Progenitor cell of endocrine pancreas (in vitro differentiated cells): ENCODE measurements around the gene TMC4. TPM values are rescaled to one million over a fixed set of nuclear protein-coding genes. Genes with fewer than 3 reads are reported as not detected.
"Not testable (repeated sequence)": the region's sequence is repeated elsewhere in the genome, so short reads cannot be mapped to it uniquely, and the experiment has no call there.

Experiments
- DNase-seq: peaks from one replicate; pipeline ENCODE4 v3.0.0; 2021; ENCODE audit warnings: low spot score; ENCODE audit not compliant: unreplicated experiment
- H3K27ac Mint-ChIP-seq: 2 replicates; pipeline ENCODE4 v1.8.0; 2021; ENCODE audit warnings: mild to moderate bottlenecking, moderate library complexity, mixed read lengths
- H3K27me3 Mint-ChIP-seq: 2 replicates; pipeline ENCODE4 v1.8.0; 2021; ENCODE audit warnings: mixed read lengths
- H3K36me3 Mint-ChIP-seq: 2 replicates; pipeline ENCODE4 v1.8.0; 2022; ENCODE audit warnings: mixed read lengths; ENCODE audit not compliant: insufficient read depth
- H3K4me1 Mint-ChIP-seq: 2 replicates; pipeline ENCODE4 v1.8.0; 2021; ENCODE audit warnings: low read depth, mixed read lengths
- H3K4me3 Mint-ChIP-seq: 2 replicates; pipeline ENCODE4 v1.8.0; 2021; ENCODE audit warnings: low read depth, mild to moderate bottlenecking, moderate library complexity, mixed read lengths
- H3K9me3 Mint-ChIP-seq: 2 replicates; pipeline ENCODE4 v1.8.0; 2021; ENCODE audit warnings: low read depth, mixed read lengths
- total RNA-seq: library from RNA; stranded (reverse); gene quantifications from 2 replicates; pipeline ENCODE4 v1.2.1, GENCODE V29; 2021
- TF ChIP-seq, protein P1 (sequence below): fragments of 200-600 bp; sonication (generic); IDR thresholded peaks from one replicate; pipeline ENCODE4 v1.5.0; 2021; ENCODE audit warnings: antibody characterized with exemption, mild to moderate bottlenecking; ENCODE audit not compliant: unreplicated experiment

TMC4 gene
- total RNA-seq, 1 donor from 2014 or later: 125 TPM

DNA sequence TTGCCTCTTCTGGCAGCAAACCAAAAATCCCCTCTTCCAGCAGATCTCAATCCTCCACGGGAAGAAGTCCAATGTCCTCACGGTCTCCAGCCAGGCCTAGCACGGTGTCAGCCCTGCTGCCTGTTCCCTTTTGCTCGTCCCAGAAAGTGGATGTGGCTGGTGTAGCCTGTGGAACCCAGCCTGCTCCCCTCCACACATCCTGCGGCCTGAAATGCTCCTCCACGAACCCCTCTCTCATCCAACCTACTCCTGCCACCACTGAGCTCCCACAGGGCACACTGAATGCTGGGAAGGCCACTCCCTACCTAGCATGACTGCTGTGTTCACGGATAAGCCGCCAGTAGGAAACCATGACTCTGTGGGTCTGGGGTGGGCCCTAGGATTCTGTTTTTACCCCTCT lies 13.4 kb upstream of the TMC4 start:
- Mint-ChIP-seq H3K4me3 (no peak overlapping the region), H3K9me3 (no peaks in the 10 kb centered on the region), H3K27ac (no peak overlapping the region), H3K36me3 (peaks cover 6% of the 10 kb centered on the region), H3K27me3 (no peaks in the 10 kb centered on the region), H3K4me1 (peaks cover 5% of the 10 kb centered on the region)
- TF ChIP-seq, protein P1, sequence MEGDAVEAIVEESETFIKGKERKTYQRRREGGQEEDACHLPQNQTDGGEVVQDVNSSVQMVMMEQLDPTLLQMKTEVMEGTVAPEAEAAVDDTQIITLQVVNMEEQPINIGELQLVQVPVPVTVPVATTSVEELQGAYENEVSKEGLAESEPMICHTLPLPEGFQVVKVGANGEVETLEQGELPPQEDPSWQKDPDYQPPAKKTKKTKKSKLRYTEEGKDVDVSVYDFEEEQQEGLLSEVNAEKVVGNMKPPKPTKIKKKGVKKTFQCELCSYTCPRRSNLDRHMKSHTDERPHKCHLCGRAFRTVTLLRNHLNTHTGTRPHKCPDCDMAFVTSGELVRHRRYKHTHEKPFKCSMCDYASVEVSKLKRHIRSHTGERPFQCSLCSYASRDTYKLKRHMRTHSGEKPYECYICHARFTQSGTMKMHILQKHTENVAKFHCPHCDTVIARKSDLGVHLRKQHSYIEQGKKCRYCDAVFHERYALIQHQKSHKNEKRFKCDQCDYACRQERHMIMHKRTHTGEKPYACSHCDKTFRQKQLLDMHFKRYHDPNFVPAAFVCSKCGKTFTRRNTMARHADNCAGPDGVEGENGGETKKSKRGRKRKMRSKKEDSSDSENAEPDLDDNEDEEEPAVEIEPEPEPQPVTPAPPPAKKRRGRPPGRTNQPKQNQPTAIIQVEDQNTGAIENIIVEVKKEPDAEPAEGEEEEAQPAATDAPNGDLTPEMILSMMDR: no peak
- DNase-seq: no peak

- TF ChIP-seq, protein P1: no peak
- H3K9me3 Mint-ChIP-seq: no peaks in the 10 kb centered on the region
- no peak overlapping the region for H3K27ac Mint-ChIP-seq
- H3K4me3 Mint-ChIP-seq: no peak overlapping the region
- no peak for DNase-seq
- H3K27me3 Mint-ChIP-seq: no peaks in the 10 kb centered on the region
- H3K4me1 Mint-ChIP-seq: peaks cover 7% of the 10 kb centered on the region
- peaks cover 12% of the 10 kb centered on the region for H3K36me3 Mint-ChIP-seq
These were observed 10.5 kb upstream of the TMC4 start for GRCh38 chr19:54183431-54183830.

DNA sequence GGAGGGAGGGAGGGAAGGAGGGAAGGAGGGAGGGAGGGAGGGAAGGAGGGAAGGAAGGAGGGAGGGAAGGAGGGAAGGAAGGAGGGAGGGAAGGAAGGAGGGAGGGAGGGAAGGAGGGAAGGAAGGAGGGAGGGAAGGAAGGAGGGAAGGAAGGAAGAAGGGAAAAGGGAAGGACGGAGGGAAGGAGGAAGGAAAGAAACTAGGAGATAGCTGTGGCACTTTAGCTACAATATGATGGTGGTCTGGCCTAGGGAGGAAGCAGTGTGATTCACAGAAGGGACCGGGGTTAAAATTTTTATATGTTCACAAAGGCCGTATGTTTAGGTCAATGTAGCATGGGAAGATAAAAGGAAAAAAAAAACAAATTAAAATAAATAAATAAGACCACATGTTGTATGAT lies 8.9 kb upstream of the TMC4 start:
- H3K4me1 Mint-ChIP-seq, DNase-seq, H3K27ac Mint-ChIP-seq, H3K27me3 Mint-ChIP-seq, H3K9me3 Mint-ChIP-seq, H3K4me3 Mint-ChIP-seq: not testable (repeated sequence)
- H3K36me3 Mint-ChIP-seq: peaks cover 16% of the 10 kb centered on the region

DNA sequence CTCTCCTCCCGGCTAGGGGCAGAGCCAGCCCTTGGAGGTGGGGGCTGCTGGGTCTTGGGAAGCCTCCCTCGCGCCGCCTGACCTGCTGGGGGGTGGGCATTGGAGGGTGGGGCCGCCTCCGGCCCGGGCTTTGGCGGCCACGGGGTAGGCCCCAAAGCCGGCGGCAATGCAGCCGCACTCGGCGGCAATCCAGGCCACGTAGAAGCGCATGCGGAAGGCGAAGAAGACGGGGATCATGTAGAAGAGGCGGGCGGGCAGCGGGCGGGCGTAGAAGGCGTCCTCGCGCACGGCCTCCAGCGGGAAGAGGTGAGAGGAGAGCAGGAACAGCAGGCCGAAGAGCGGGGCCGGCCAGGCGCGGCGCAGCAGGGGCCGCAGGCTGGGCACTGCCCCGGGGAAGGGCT lies 7.7 kb upstream of the TMC4 start:
- H3K4me3 Mint-ChIP-seq: no peak overlapping the region
- TF ChIP-seq, protein P1: no peak
- peaks cover 15% of the 10 kb centered on the region for H3K36me3 Mint-ChIP-seq
- H3K27me3 Mint-ChIP-seq: no peaks in the 10 kb centered on the region
- DNase-seq: no peak
- H3K27ac Mint-ChIP-seq: no peak overlapping the region
- H3K4me1 Mint-ChIP-seq: peaks cover 2% of the 10 kb centered on the region
- no peaks in the 10 kb centered on the region for H3K9me3 Mint-ChIP-seq

DNA sequence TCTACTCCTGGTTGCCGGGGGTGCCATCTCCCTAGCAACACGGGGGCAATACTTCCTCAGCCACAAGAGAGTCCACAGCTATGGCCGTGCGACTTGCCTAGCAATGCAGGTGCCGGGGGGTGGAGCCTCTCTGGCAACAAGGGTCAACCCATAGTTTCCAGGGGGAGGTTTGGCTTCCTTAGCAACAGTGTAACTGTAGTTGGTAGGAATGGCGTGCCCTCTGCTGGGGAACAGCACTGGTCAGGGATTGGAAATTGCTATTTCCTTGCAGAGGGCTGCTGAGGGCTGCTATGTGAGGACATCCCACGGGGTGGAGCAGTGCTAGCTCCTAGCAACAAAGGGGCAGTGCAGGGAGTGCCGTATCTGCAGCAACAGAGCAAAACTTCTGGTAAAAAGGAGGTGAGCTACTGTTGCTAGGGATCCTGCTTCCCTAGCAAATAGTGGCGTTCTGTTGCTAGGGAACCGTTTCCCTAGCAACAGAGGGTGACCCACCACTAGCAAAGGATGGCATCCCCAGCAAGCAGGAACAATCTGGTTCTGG lies 7.0 kb upstream of the TMC4 start:
- Mint-ChIP-seq H3K4me1 (peaks cover 2% of the 10 kb centered on the region), H3K36me3 (peaks cover 13% of the 10 kb centered on the region), H3K9me3 (no peaks in the 10 kb centered on the region), H3K27me3 (no peaks in the 10 kb centered on the region), H3K27ac (peak overlapping the region; percentile 24), H3K4me3 (no peak overlapping the region)
- DNase-seq: peak; percentile 59
- TF ChIP-seq, protein P1: peak; percentile 61

DNA sequence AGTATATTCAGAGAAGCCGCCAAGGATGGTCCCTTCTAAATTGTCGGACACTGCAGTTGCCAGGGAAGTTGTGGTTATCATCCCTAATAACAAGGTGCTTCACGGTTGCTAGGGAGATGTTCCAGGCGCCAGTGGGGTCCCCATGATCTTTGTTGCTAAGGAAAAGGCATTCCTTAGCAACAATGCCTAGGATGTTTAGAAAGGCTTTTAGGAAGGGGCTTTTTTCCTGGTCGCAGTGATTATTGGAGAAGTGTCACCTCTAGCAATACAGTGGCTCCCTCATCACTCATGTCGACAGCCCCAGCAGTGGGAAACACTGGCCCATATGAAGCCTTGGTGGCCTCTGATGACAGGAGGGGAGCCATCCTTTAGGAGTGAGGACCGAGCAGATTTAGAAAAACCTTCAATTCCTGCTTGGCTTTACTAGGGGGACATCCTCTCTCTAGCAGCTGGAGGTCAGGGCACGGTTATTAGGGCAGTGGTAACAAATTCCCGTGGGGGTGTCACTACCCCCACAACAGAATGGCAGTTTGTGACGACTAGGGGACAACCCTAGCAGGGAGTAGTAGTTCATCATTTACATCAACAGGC lies 6.4 kb upstream of the TMC4 start:
- H3K4me1 Mint-ChIP-seq: peaks cover 2% of the 10 kb centered on the region
- H3K36me3 Mint-ChIP-seq: peaks cover 13% of the 10 kb centered on the region
- H3K9me3 Mint-ChIP-seq: no peaks in the 10 kb centered on the region
- DNase-seq: no peak
- TF ChIP-seq, protein P1: no peak
- no peak overlapping the region for H3K4me3 Mint-ChIP-seq
- peak overlapping the region; percentile 24 for H3K27ac Mint-ChIP-seq
- no peaks in the 10 kb centered on the region for H3K27me3 Mint-ChIP-seq
